Effector memory CD8-positive, alpha-beta T cell (primary cell): ENCODE results near the gene FOXK1.
"Not testable (repeated sequence)": the region's sequence is repeated elsewhere in the genome, so short reads cannot be mapped to it uniquely, and the experiment has no call there.

Experiments
- ATAC-seq: fragments of 150-1000 bp; cut with Tn5 transposase; replicated peaks from 2 replicates; pipeline ENCODE4 v1.10.0; 2021; ENCODE audit warnings: mild to moderate bottlenecking, moderate library complexity
- DNase-seq, 3 experiments: peaks; one replicate each; pipeline ENCODE4 v3.0.0; 2021
- H3K27ac Mint-ChIP-seq, 2 donors: one replicate each; pipeline ENCODE4 v1.8.0; 2022; ENCODE audit warnings: mild to moderate bottlenecking in 2 of 2, mixed read lengths in 2 of 2, moderate library complexity in 2 of 2
- H3K27me3 Mint-ChIP-seq, 2 donors: one replicate each; pipeline ENCODE4 v1.8.0; 2022; ENCODE audit warnings: mixed read lengths in 2 of 2
- H3K36me3 Mint-ChIP-seq: one replicate; pipeline ENCODE4 v1.8.0; 2022; ENCODE audit warnings: mild to moderate bottlenecking, moderate library complexity, mixed read lengths; ENCODE audit not compliant: insufficient read depth
- H3K4me1 Mint-ChIP-seq, 2 donors: one replicate each; pipeline ENCODE4 v1.8.0; 2022; ENCODE audit warnings: low read depth in 2 of 2, mixed read lengths in 2 of 2
- H3K4me3 Mint-ChIP-seq, 2 donors: one replicate each; pipeline ENCODE4 v1.8.0; 2022; ENCODE audit warnings: mild to moderate bottlenecking in 2 of 2, mixed read lengths in 2 of 2, moderate library complexity in 2 of 2
- H3K9me3 Mint-ChIP-seq, 2 donors: one replicate each; pipeline ENCODE4 v1.8.0; 2022; ENCODE audit warnings: mixed read lengths in 2 of 2

The FOXK1 gene

DNA sequence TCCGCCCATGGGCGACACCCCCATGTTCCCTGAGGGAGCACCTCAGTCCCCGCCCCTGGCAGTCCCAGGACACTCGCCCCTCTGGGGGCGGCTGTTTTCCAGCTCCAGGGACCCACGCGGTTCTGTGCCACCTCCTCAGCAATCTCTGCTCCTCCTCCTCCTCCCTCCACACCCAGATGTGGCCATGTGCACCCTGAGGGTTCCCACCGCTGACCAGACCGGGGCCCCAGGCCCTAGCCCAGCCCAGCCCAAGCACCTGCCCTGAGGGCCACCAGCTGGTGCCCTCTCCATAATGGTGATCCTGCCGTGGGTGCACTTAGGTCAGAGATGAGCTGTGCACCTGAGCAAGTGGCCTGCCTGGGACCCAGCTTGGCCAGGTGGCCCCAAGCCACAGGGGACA, 118.4 kb downstream of the FOXK1 start:
- Mint-ChIP-seq H3K27me3 (no peaks in the 10 kb centered on the region), H3K4me1 (no peaks in the 10 kb centered on the region), H3K36me3 (peaks cover 5% of the 10 kb centered on the region), H3K4me3 (no peak overlapping the region), H3K9me3 (no peaks in the 10 kb centered on the region), H3K27ac (no peak overlapping the region)
- ATAC-seq (no peak), DNase-seq (no peak)

GRCh38 chr7:4800926-4801838, 119.1 kb downstream of the FOXK1 start:
- DNase-seq = no peak
- Mint-ChIP-seq H3K36me3 (peaks cover 5% of the 10 kb centered on the region), H3K9me3 (no peaks in the 10 kb centered on the region), H3K27me3 (no peaks in the 10 kb centered on the region), H3K4me3 (no peak overlapping the region), H3K4me1 (no peaks in the 10 kb centered on the region), H3K27ac (no peak overlapping the region)
- no peak for ATAC-seq

- H3K27ac Mint-ChIP-seq = no peak overlapping the region
- DNase-seq (no peak), ATAC-seq (no peak)
- H3K4me1 Mint-ChIP-seq = no peaks in the 10 kb centered on the region
- H3K36me3 Mint-ChIP-seq = peaks cover 5% of the 10 kb centered on the region
- no peaks in the 10 kb centered on the region for H3K9me3 Mint-ChIP-seq
- H3K27me3 Mint-ChIP-seq = no peaks in the 10 kb centered on the region
- H3K4me3 Mint-ChIP-seq = no peak overlapping the region
Observed at GRCh38 chr7:4801839-4802231, 119.7 kb downstream of the FOXK1 start.

DNA sequence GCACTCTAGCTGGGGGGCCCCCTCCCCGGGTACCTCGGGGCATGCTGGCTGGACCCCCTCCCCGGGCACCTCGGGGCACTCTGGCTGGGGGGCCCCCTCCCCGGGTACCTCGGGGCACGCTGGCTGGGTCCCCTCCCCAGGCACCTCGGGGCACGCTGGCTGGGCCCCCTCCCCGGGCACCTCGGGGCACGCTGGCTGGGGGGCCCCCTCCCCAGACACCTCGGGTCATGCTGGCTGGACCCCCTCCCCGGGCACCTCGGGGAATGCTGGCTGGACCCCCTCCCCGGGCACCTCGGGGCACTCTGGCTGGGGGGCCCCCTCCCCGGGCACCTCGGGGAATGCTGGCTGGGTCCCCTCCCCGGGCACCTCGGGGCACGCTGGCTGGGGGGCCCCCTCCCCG, 120.5 kb downstream of the FOXK1 start:
- H3K4me1 Mint-ChIP-seq, H3K9me3 Mint-ChIP-seq, DNase-seq, H3K36me3 Mint-ChIP-seq, H3K27ac Mint-ChIP-seq, H3K27me3 Mint-ChIP-seq, H3K4me3 Mint-ChIP-seq, ATAC-seq: not testable (repeated sequence)

- H3K27ac Mint-ChIP-seq = no peak overlapping the region
- no peak overlapping the region for H3K4me3 Mint-ChIP-seq
- no peaks in the 10 kb centered on the region for H3K9me3 Mint-ChIP-seq
- peaks cover 3% of the 10 kb centered on the region for H3K36me3 Mint-ChIP-seq
- ATAC-seq (no peak), DNase-seq (no peak)
- H3K27me3 Mint-ChIP-seq = no peaks in the 10 kb centered on the region
- H3K4me1 Mint-ChIP-seq = no peaks in the 10 kb centered on the region
Observed at GRCh38 chr7:4803397-4804241, 121.5 kb downstream of the FOXK1 start.

- Mint-ChIP-seq H3K36me3 (peaks cover 3% of the 10 kb centered on the region), H3K9me3 (no peaks in the 10 kb centered on the region), H3K4me3 (no peak overlapping the region), H3K27me3 (peaks cover 0 to 2% of the 10 kb centered on the region in 2 donors), H3K4me1 (peaks cover 3 to 7% of the 10 kb centered on the region in 2 donors), H3K27ac (no peak overlapping the region)
- no peak for DNase-seq
- no peak for ATAC-seq
Observed at GRCh38 chr7:4805110-4805983, 123.3 kb downstream of the FOXK1 start.

DNA sequence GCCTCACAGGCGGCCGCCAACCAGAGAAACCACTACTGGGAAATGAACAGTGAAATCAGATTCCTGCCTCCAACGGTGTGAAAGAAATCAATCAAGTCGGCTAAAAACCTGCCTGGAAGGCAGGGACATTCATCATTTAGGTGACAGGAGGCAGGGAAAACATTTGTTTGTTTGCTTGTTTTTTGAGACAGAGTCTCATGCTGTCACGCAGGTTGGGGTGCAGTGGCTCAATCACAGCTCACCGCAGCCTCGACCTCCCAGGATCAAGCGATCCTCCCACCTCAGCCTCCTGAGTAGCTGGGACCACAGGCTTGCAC, 123.8 kb downstream of the FOXK1 start:
- Mint-ChIP-seq H3K27ac (no peak overlapping the region), H3K27me3 (peaks cover 0 to 5% of the 10 kb centered on the region in 2 donors), H3K4me3 (no peak overlapping the region), H3K9me3 (no peaks in the 10 kb centered on the region), H3K4me1 (peaks cover 3 to 7% of the 10 kb centered on the region in 2 donors), H3K36me3 (peaks cover 3% of the 10 kb centered on the region)
- DNase-seq (no peak), ATAC-seq (no peak)

GRCh38 chr7:4806983-4807597, 125.0 kb downstream of the FOXK1 start:
- DNase-seq = no peak
- peaks cover 3% of the 10 kb centered on the region for H3K36me3 Mint-ChIP-seq
- H3K27me3 Mint-ChIP-seq = peaks cover 0 to 5% of the 10 kb centered on the region in 2 donors
- no peaks in the 10 kb centered on the region for H3K9me3 Mint-ChIP-seq
- H3K4me1 Mint-ChIP-seq = peaks cover 3 to 7% of the 10 kb centered on the region in 2 donors
- peak overlapping the region in 1 of 2 donors; percentile 44 for H3K4me3 Mint-ChIP-seq
- H3K27ac Mint-ChIP-seq = peak overlapping the region in 1 of 2 donors; percentile 53
- ATAC-seq = no peak

DNA sequence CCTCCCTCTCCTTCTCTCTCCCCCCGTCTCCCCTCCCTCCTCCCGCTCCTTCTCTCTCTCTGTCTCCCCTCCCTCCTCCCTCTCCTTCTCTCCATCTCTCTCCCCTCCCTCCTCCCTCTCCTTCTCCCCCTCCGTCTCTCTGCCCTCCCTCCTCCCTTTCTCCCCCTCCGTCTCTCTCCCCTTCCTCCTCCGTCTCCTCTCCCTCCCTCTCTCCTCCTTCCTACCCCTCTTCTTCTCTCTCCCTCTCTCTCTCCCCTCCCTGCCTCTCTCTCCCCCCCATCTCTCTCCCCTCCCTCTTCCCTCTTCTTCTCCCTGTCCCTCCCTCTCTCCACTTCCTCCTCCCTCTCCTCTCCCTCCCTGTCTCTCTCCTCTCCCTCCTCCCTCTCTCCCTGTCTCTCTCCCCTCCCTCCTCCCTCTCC, 125.5 kb downstream of the FOXK1 start:
- Mint-ChIP-seq H3K9me3 (no peaks in the 10 kb centered on the region), H3K4me1 (peaks cover 3 to 7% of the 10 kb centered on the region in 2 donors), H3K27ac (peak overlapping the region in 1 of 2 donors; percentile 53), H3K27me3 (peaks cover 4 to 7% of the 10 kb centered on the region in 2 donors), H3K4me3 (peak overlapping the region; percentile 44 to 49), H3K36me3 (peaks cover 3% of the 10 kb centered on the region)
- ATAC-seq = no peak
- no peak for DNase-seq

DNA sequence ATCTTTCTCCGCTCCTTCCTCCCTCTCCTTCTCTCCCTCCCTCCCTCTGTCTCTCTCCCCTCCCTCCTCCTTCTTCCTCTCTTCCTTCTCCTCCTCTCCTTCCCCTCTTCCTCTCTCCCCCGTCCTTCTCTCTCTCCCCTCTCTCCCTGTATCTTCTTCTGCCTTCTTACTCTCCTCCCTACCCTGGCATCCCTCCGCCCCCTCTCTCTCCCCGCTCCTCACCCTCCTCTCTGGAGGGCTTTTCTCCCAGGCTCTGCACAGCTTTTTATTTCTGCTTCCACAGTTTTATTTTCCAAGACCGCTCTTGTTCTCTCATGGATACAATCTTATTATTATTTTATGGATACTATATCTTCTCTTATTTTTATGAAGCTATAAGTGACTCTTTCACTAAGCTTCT, 125.9 kb downstream of the FOXK1 start:
- Mint-ChIP-seq H3K4me3 (peak overlapping the region; percentile 44 to 49), H3K36me3 (peaks cover 3% of the 10 kb centered on the region), H3K9me3 (no peaks in the 10 kb centered on the region), H3K27me3 (peaks cover 9 to 11% of the 10 kb centered on the region in 2 donors), H3K27ac (peak overlapping the region; percentile 16 to 31), H3K4me1 (peaks cover 3 to 7% of the 10 kb centered on the region in 2 donors)
- DNase-seq = no peak
- ATAC-seq = no peak

- peaks cover 3% of the 10 kb centered on the region for H3K36me3 Mint-ChIP-seq
- no peak for DNase-seq
- H3K27ac Mint-ChIP-seq = peak overlapping the region; percentile 16 to 31
- H3K27me3 Mint-ChIP-seq = peaks cover 14 to 17% of the 10 kb centered on the region in 2 donors
- peaks cover 3 to 7% of the 10 kb centered on the region in 2 donors for H3K4me1 Mint-ChIP-seq
- no peak for ATAC-seq
- no peaks in the 10 kb centered on the region for H3K9me3 Mint-ChIP-seq
- H3K4me3 Mint-ChIP-seq = peak overlapping the region; percentile 49 to 55
Observed at GRCh38 chr7:4808565-4808964, 126.5 kb downstream of the FOXK1 start.

- peak; percentile 86 for ATAC-seq
- H3K27me3 Mint-ChIP-seq = peaks cover 20 to 23% of the 10 kb centered on the region in 2 donors
- peaks cover 3% of the 10 kb centered on the region for H3K36me3 Mint-ChIP-seq
- peak overlapping the region; percentile 74 to 75 for H3K4me3 Mint-ChIP-seq
- peak; percentile 23 to 34 (median 31) for DNase-seq
- H3K4me1 Mint-ChIP-seq = peaks cover 3 to 7% of the 10 kb centered on the region in 2 donors
- H3K27ac Mint-ChIP-seq = no peak overlapping the region
- H3K9me3 Mint-ChIP-seq = no peaks in the 10 kb centered on the region
Observed at GRCh38 chr7:4809091-4809591, 127.0 kb downstream of the FOXK1 start.
